KMS-11 (cell line): ENCODE data around the gene ZFR2.

Experiments used
- H2AFZ ChIP-seq: fragments of 200-600 bp; sonication (generic); 2 replicates; pipeline ENCODE4 v1.6.1; 2016; ENCODE audit warnings: antibody characterized with exemption, mixed run types, low read depth
- H3K27ac ChIP-seq: fragments of 200-600 bp; sonication (generic); 2 replicates; pipeline ENCODE4 v1.6.1; 2016; ENCODE audit warnings: mild to moderate bottlenecking, mixed run types
- H3K27me3 ChIP-seq: fragments of 200-600 bp; sonication (generic); 2 replicates; pipeline ENCODE4 v1.6.1; 2017; ENCODE audit warnings: mild to moderate bottlenecking, low read depth, mixed run types, moderate library complexity; ENCODE audit not compliant: insufficient read depth
- H3K36me3 ChIP-seq: fragments of 200-600 bp; sonication (generic); 2 replicates; pipeline ENCODE4 v1.6.1; 2017; ENCODE audit warnings: mild to moderate bottlenecking, mixed run types; ENCODE audit not compliant: insufficient read depth
- H3K4me1 ChIP-seq: fragments of 200-600 bp; sonication (generic); 2 replicates; pipeline ENCODE4 v1.6.1; 2016; ENCODE audit warnings: mild to moderate bottlenecking, low read depth, mixed run types; ENCODE audit not compliant: poor library complexity, severe bottlenecking
- H3K4me2 ChIP-seq: fragments of 200-600 bp; sonication (generic); 2 replicates; pipeline ENCODE4 v1.7.0; 2016; ENCODE audit warnings: mild to moderate bottlenecking, mixed run types
- H3K4me3 ChIP-seq: fragments of 200-600 bp; sonication (generic); IDR thresholded peaks from 2 replicates; pipeline ENCODE4 v1.6.1; 2017; ENCODE audit warnings: low read depth, low read length, mixed read lengths; ENCODE audit not compliant: insufficient read depth
- H3K79me2 ChIP-seq: fragments of 200-600 bp; sonication (generic); 2 replicates; pipeline ENCODE4 v1.6.1; 2016; ENCODE audit warnings: low read depth, mixed run types; ENCODE audit not compliant: insufficient read depth
- H3K9ac ChIP-seq: fragments of 200-600 bp; sonication (generic); 2 replicates; pipeline ENCODE4 v1.6.1; 2016; ENCODE audit warnings: mild to moderate bottlenecking, mixed run types
- H4K20me1 ChIP-seq: fragments of 200-600 bp; sonication (generic); 2 replicates; pipeline ENCODE4 v1.6.1; 2016; ENCODE audit warnings: mild to moderate bottlenecking, mixed run types; ENCODE audit not compliant: insufficient read depth
- CTCF ChIP-seq: fragments of 200-600 bp; sonication (generic); conservative IDR thresholded peaks from 2 replicates; pipeline ENCODE4 v1.6.1; 2017; ENCODE audit warnings: low read depth, mild to moderate bottlenecking, antibody characterized with exemption, low read length, moderate library complexity, mixed read lengths

ZFR2 gene

GRCh38 chr19:3803986-3804385, 64.9 kb downstream of the ZFR2 start:
- Histone ChIP-seq H3K36me3 (no peaks in the 10 kb centered on the region), H3K27ac (no peak overlapping the region), H3K4me3 (no peak overlapping the region), H3K9ac (no peak overlapping the region), H3K79me2 (no peaks in the 10 kb centered on the region), H3K4me1 (no peaks in the 10 kb centered on the region), H2AFZ (no peak overlapping the region), H3K4me2 (no peak overlapping the region), H4K20me1 (no peaks in the 10 kb centered on the region), H3K27me3 (peaks cover 72% of the 10 kb centered on the region)
- TF ChIP-seq CTCF = no peak

- peaks cover 79% of the 10 kb centered on the region for H3K27me3 ChIP-seq
- H3K27ac ChIP-seq = no peak overlapping the region
- no peak overlapping the region for H3K4me3 ChIP-seq
- no peaks in the 10 kb centered on the region for H3K36me3 ChIP-seq
- no peak overlapping the region for H2AFZ ChIP-seq
- no peaks in the 10 kb centered on the region for H3K4me1 ChIP-seq
- no peak overlapping the region for H3K4me2 ChIP-seq
- no peaks in the 10 kb centered on the region for H4K20me1 ChIP-seq
- TF ChIP-seq CTCF = no peak
- H3K9ac ChIP-seq = no peak overlapping the region
- no peaks in the 10 kb centered on the region for H3K79me2 ChIP-seq
These were observed 65.5 kb downstream of the ZFR2 start for GRCh38 chr19:3803114-3803888.

GRCh38 chr19:3801412-3802096, 67.3 kb downstream of the ZFR2 start:
- no peaks in the 10 kb centered on the region for H3K36me3 ChIP-seq
- H3K27ac ChIP-seq = no peak overlapping the region
- no peak for TF ChIP-seq CTCF
- no peak overlapping the region for H3K4me3 ChIP-seq
- H2AFZ ChIP-seq = no peak overlapping the region
- H4K20me1 ChIP-seq = no peaks in the 10 kb centered on the region
- no peaks in the 10 kb centered on the region for H3K4me1 ChIP-seq
- H3K27me3 ChIP-seq = peaks cover 87% of the 10 kb centered on the region
- no peak overlapping the region for H3K9ac ChIP-seq
- H3K4me2 ChIP-seq = no peak overlapping the region
- H3K79me2 ChIP-seq = no peaks in the 10 kb centered on the region

GRCh38 chr19:3800996-3801395, 67.8 kb downstream of the ZFR2 start:
- no peak overlapping the region for H3K27ac ChIP-seq
- H3K4me3 ChIP-seq = no peak overlapping the region
- no peak overlapping the region for H3K4me2 ChIP-seq
- H3K79me2 ChIP-seq = no peaks in the 10 kb centered on the region
- no peaks in the 10 kb centered on the region for H3K36me3 ChIP-seq
- no peak for TF ChIP-seq CTCF
- no peak overlapping the region for H2AFZ ChIP-seq
- H3K4me1 ChIP-seq = no peaks in the 10 kb centered on the region
- H3K27me3 ChIP-seq = peaks cover 89% of the 10 kb centered on the region
- no peaks in the 10 kb centered on the region for H4K20me1 ChIP-seq
- no peak overlapping the region for H3K9ac ChIP-seq
